AG04450 (cell line): Measurements from ENCODE around the gene VCL. TPM values are rescaled to one million over a fixed set of nuclear protein-coding genes. Genes with fewer than 3 reads are reported as not detected.
"Not testable (repeated sequence)": the region's sequence is repeated elsewhere in the genome, so short reads cannot be mapped to it uniquely, and the experiment has no call there.

Experiments used
- CTCF ChIA-PET: fragments of 300-600, 350-600 bp; formaldehyde crosslinking; extraction: SDS; loops from one replicate; lab custom pipeline; 2022; ENCODE audit warnings: antibody characterized with exemption, inconsistent platforms; lab: Charles Lee
- POLR2A ChIA-PET: fragments of 350-600 bp; formaldehyde crosslinking; extraction: SDS; loops from one replicate; lab custom pipeline; 2021; ENCODE audit warnings: antibody characterized with exemption, inconsistent platforms; lab: Yijun Ruan, JAX
- DNase-seq: peaks from one replicate; pipeline ENCODE4 v3.0.0-alpha.2; 2011; ENCODE audit warnings: low read depth, low spot score
- H3K27ac ChIP-seq: one replicate; pipeline ENCODE4 v1.5.1; 2012; ENCODE audit warnings: low read depth, low read length, control low read depth
- H3K27me3 ChIP-seq: one replicate; pipeline ENCODE4 v1.6.0; 2012; ENCODE audit warnings: low read length; ENCODE audit not compliant: control insufficient read depth, insufficient read depth
- H3K4me3 ChIP-seq: 2 replicates; pipeline ENCODE4 v1.5.1; 2011; ENCODE audit warnings: mild to moderate bottlenecking, low read depth, low read length, control low read depth
- H3K9me3 ChIP-seq: 2 replicates; pipeline ENCODE4 v1.5.1; 2012; ENCODE audit warnings: low read length; ENCODE audit not compliant: control insufficient read depth, insufficient read depth
- polyA plus RNA-seq: library from polyadenylated mRNA; depleted of rRNA; stranded (reverse); fragments of >200 nt; gene quantifications from 2 replicates; pipeline ENCODE4 v1.2.3, GENCODE V29; 2011
- TF ChIP-seq, protein P1 (sequence below): IDR thresholded peaks from 2 replicates; pipeline ENCODE4 v1.5.1; 2011; ENCODE audit warnings: low read depth, low read length, control low read depth, inconsistent platforms

The VCL gene
- polyA plus RNA-seq, 1 experiment = 313 TPM

DNA sequence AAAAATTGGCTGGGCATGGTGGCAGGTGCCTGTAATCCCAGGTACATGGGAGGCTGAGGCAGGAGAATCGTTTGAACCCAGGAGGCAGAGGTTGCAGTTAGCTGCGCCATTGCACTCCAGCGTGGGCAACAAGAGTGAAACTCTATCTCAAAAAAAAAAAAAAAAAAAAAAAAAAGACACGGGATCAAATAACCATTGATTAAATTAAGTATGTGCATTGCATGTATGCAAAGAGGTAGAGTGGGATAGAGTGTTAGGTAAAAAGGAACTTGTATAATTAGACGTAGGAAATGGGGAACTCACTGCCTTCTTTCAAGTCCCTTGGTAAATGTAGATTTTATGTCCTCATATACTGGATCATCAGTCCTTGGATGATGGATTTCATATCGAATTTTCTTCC is 13.1 kb downstream of the VCL start:
- Histone ChIP-seq H3K4me3 (no peak overlapping the region), H3K27ac (no peak overlapping the region), H3K9me3 (no peaks in the 10 kb centered on the region), H3K27me3 (no peaks in the 10 kb centered on the region)
- ChIA-PET POLR2A (interaction anchor here (1.1 to 2.6 kb wide), 3 partner anchors 9 to 18 kb away, joined by 3 to 9 read pairs (median 3); partner anchors contain the start of gene VCL), CTCF (interaction anchor here (0.6 to 3.6 kb wide), 3 partner anchors 11 to 125 kb away, joined by 5 to 16 read pairs (median 7); no protein-coding TSS in a partner anchor)
- no peak for DNase-seq
- TF ChIP-seq, protein P1, sequence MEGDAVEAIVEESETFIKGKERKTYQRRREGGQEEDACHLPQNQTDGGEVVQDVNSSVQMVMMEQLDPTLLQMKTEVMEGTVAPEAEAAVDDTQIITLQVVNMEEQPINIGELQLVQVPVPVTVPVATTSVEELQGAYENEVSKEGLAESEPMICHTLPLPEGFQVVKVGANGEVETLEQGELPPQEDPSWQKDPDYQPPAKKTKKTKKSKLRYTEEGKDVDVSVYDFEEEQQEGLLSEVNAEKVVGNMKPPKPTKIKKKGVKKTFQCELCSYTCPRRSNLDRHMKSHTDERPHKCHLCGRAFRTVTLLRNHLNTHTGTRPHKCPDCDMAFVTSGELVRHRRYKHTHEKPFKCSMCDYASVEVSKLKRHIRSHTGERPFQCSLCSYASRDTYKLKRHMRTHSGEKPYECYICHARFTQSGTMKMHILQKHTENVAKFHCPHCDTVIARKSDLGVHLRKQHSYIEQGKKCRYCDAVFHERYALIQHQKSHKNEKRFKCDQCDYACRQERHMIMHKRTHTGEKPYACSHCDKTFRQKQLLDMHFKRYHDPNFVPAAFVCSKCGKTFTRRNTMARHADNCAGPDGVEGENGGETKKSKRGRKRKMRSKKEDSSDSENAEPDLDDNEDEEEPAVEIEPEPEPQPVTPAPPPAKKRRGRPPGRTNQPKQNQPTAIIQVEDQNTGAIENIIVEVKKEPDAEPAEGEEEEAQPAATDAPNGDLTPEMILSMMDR = no peak

DNA sequence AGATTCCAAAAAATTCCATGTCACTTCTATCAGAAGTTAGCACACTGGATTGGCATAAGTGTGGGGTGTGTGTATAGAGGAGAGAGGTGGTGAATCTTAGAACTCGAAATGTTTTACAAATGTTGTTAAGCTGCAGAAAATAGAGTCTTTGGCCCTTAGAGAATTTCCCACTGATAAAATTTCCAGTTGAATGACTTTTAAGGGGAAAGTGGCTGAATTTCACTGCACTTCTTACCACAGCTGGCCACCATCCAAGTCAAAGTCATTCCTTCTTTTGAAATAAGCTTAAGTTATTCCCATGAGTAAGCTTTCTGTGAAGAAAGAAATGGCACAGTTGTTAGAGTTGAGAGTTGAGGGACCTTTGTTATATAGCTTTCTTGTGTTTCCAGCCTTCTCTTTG is 13.9 kb downstream of the VCL start:
- ChIA-PET CTCF (interaction anchor here (0.6 to 1.3 kb wide), 3 partner anchors 11 to 105 kb away, joined by 3 to 7 read pairs (median 7); no protein-coding TSS in a partner anchor), POLR2A (interaction anchor here (0.8 to 2.6 kb wide), 7 partner anchors 10 to 46 kb away, joined by 3 to 12 read pairs (median 3); partner anchors contain the start of gene VCL)
- Histone ChIP-seq H3K27me3 (no peaks in the 10 kb centered on the region), H3K4me3 (no peak overlapping the region), H3K9me3 (no peaks in the 10 kb centered on the region), H3K27ac (no peak overlapping the region)
- peak; percentile 71 for DNase-seq
- TF ChIP-seq, protein P1 = no peak

DNA sequence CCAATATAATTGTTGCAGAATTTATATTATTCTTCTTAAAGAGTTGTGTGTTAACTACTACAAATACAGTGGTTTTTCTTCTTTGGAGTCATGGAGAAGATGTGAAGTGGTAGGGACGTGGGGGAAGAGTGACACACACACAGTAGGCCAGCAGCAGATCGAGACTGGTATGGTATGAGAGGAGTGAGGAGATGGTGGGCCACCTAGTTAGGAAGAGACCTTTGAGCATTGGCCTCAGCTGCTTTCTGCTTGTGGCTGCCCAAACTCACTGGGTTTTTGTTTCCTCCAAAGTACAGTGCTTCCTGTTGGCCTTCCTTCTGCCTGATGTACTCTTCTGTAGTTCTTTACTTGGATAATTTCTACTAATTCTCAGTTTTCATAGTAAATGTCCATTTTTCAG is 14.6 kb downstream of the VCL start:
- POLR2A ChIA-PET = interaction anchor here (1.0 to 2.6 kb wide), 4 partner anchors 9 to 47 kb away, joined by 3 to 12 read pairs (median 10); partner anchors contain the start of gene VCL

DNA sequence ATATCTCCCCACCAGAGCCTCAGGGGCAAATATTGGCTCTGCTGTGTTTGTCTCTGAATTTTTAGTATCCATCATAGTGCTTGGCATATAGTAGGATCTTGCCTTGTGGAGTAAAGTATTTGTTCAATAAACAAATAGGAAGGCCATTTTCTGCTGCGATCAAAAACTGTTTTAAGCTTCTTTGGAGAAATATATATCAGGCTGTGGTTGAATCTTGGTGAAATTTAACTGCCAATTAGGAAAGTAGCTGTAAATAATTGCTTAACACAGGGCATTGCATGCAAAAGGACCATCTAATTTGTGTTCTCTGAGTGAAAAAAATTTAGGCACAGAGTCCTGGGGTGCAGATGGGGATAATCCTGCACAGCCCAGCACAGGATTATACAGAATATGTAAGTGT is 15.1 kb downstream of the VCL start:
- ChIA-PET POLR2A (interaction anchor here (2.2 to 2.6 kb wide), 2 partner anchors 14 to 15 kb away, joined by 9 to 12 read pairs; partner anchors contain the start of gene VCL), CTCF (interaction anchor here (1.0 to 1.3 kb wide), 2 partner anchors 9 to 69 kb away, joined by 3 to 6 read pairs; no protein-coding TSS in a partner anchor)
- Histone ChIP-seq H3K9me3 (0 out of 2 replicates have a peak, but pooled peaks cover 2% of the 10 kb centered on the region), H3K4me3 (no peak overlapping the region), H3K27me3 (no peaks in the 10 kb centered on the region), H3K27ac (no peak overlapping the region)
- no peak for DNase-seq
- TF ChIP-seq, protein P1 = no peak

More for the DNA sequence above, 14.6 kb downstream of the VCL start:
- DNase-seq = no peak
- Histone ChIP-seq H3K27me3 (no peaks in the 10 kb centered on the region), H3K4me3 (no peak overlapping the region), H3K27ac (no peak overlapping the region), H3K9me3 (0 out of 2 replicates have a peak, but pooled peaks cover 2% of the 10 kb centered on the region)
- TF ChIP-seq, protein P1 = no peak
- CTCF ChIA-PET = interaction anchor here (1.3 kb wide), 1 partner anchor 69 kb away, joined by 7 read pairs; no protein-coding TSS in a partner anchor

DNA sequence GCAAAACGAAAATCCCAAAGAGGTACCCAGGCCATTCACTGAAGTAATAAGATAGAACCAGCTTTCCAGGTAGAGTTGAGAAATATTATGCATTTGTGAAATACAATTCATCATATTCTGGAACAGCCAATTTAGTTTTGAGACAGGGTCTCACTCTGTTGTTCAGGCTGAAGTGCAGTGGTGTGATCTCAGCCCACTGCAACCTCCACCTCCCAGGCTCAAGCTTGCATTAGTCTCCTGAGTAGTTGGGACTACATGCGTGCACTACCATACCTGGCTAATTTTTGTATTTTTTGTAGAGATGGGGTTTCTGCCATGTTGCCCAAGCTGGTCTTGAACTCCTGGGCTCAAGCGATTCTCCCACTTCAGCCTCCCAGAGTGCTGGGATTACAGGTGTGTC is 16.7 kb downstream of the VCL start:
- H3K27ac ChIP-seq, H3K9me3 ChIP-seq, H3K27me3 ChIP-seq, DNase-seq, H3K4me3 ChIP-seq: not testable (repeated sequence)
- CTCF ChIA-PET = interaction anchor here (1.5 kb wide), 1 partner anchor 135 kb away, joined by 5 read pairs; no protein-coding TSS in a partner anchor
- POLR2A ChIA-PET = interaction anchor here (0.7 kb wide), 1 partner anchor 178 kb away, joined by 5 read pairs; no protein-coding TSS in a partner anchor
